H1 (cell line): ENCODE results near the gene SLFN12L. TPM values are rescaled to one million over a fixed set of nuclear protein-coding genes. Genes with fewer than 3 reads are reported as not detected.

Experiments used
- CTCF ChIA-PET: fragments of 300-600 bp; sonication (Branson Sonifier 250); formaldehyde crosslinking; loops from one replicate; lab custom pipeline; 2021; ENCODE audit not compliant: partially characterized antibody; lab: Charles Lee
- POLR2A ChIA-PET: fragments of 300-600 bp; sonication (Branson Sonifier 250); formaldehyde crosslinking; loops from one replicate; lab custom pipeline; 2021; ENCODE audit warnings: inconsistent platforms; ENCODE audit not compliant: partially characterized antibody; lab: Charles Lee
- DNase-seq, 2 experiments: peaks; one replicate each; pipeline versions ENCODE4 v3.0.0 to v3.0.0-alpha.2; 2010 to 2022; ENCODE audit warnings: low spot score in 2 of 2, low read depth in 1 of 2, mixed read lengths in 1 of 2
- FAIRE-seq: peaks from 2 replicates; lab custom pipeline; 2011; peaks lifted over from hg19 to GRCh38; lab: Jason Lieb, UNC
- H2AFZ ChIP-seq: 2 replicates; pipeline ENCODE4 v1.8.1; 2012; ENCODE audit warnings: low read length, inconsistent platforms
- H2AK5ac ChIP-seq: 2 replicates; pipeline ENCODE4 v1.6.1; 2013; ENCODE audit warnings: low read depth, low read length
- H2BK120ac ChIP-seq: replicated peaks from 2 replicates; pipeline ENCODE3; 2013; ENCODE audit warnings: low read depth, low read length, inconsistent platforms
- H2BK12ac ChIP-seq: 2 replicates; pipeline ENCODE4 v1.6.1; 2013; ENCODE audit warnings: low read depth, low read length
- H2BK15ac ChIP-seq: 2 replicates; pipeline ENCODE4 v1.6.1; 2013; ENCODE audit warnings: low read length
- H2BK20ac ChIP-seq: 2 replicates; pipeline ENCODE4 v1.6.1; 2013; ENCODE audit warnings: low read length
- H2BK5ac ChIP-seq: 2 replicates; pipeline ENCODE4 v1.6.1; 2013; ENCODE audit warnings: low read depth, low read length
- H3K14ac ChIP-seq: 2 replicates; pipeline ENCODE4 v1.6.1; 2013; ENCODE audit warnings: inconsistent platforms; ENCODE audit not compliant: insufficient read length
- H3K18ac ChIP-seq: 2 replicates; pipeline ENCODE4 v1.6.1; 2013; ENCODE audit warnings: low read length; ENCODE audit errors: extremely low read depth
- H3K23ac ChIP-seq: 2 replicates; pipeline ENCODE4 v1.6.1; 2013; ENCODE audit warnings: inconsistent platforms; ENCODE audit not compliant: insufficient read length
- H3K23me2 ChIP-seq: 2 replicates; pipeline ENCODE4 v1.6.1; 2013; ENCODE audit warnings: low read depth, low read length
- H3K27ac ChIP-seq: 2 replicates; pipeline ENCODE4 v1.6.1; 2011; ENCODE audit warnings: low read depth, low read length, inconsistent platforms
- H3K27me3 ChIP-seq, 4 experiments: replicated peaks in 1 of 4; 1 replicate in 1 of 4; 2 replicates in 3 of 4; pipeline versions ENCODE4 v1.6.1 to v1.8.1; 2011 to 2013; ENCODE audit warnings: low read length in 3 of 4, mild to moderate bottlenecking in 3 of 4, inconsistent platforms in 2 of 4, mixed read lengths in 2 of 4, moderate library complexity in 1 of 4; ENCODE audit not compliant: control insufficient read depth in 3 of 4, insufficient read depth in 3 of 4; ENCODE audit errors: extremely low read depth in 1 of 4
- H3K36me3 ChIP-seq, 4 experiments: 2 replicates each; pipeline versions ENCODE4 v1.6.1 to v1.8.1; 2011 to 2013; ENCODE audit warnings: mild to moderate bottlenecking in 4 of 4, low read length in 3 of 4, moderate library complexity in 2 of 4, control low read depth in 1 of 4, inconsistent platforms in 1 of 4; ENCODE audit not compliant: insufficient read depth in 4 of 4, control insufficient read depth in 2 of 4
- H3K4ac ChIP-seq: replicated peaks from 2 replicates; pipeline ENCODE3; 2013; ENCODE audit warnings: low read length, low read depth, mixed read lengths, inconsistent platforms; ENCODE audit not compliant: insufficient read length
- H3K4me1 ChIP-seq, 4 experiments: replicated peaks in 1 of 4; 1 replicate in 1 of 4; 2 replicates in 3 of 4; pipeline versions ENCODE4 v1.6.1 to v1.8.1; 2011 to 2013; ENCODE audit warnings: low read length in 3 of 4, inconsistent platforms in 2 of 4, mixed read lengths in 1 of 4; ENCODE audit not compliant: insufficient read depth in 4 of 4, control insufficient read depth in 3 of 4
- H3K4me2 ChIP-seq, 2 experiments: 2 replicates each; pipeline versions ENCODE4 v1.6.1 to v1.8.1; 2011 to 2013; ENCODE audit warnings: low read depth in 2 of 2, low read length in 2 of 2, control low read depth in 1 of 2, inconsistent platforms in 1 of 2, mild to moderate bottlenecking in 1 of 2; ENCODE audit not compliant: insufficient read depth in 1 of 2
- H3K4me3 ChIP-seq, 4 experiments: fragments of 200-600, 300-600 bp in 1 of 4; sonication (generic), shearing (Covaris generic), sonication (Bioruptor Twin) in 1 of 4; 2 replicates each; pipeline versions ENCODE4 v1.5.1 to v1.8.1; 2011 to 2016; ENCODE audit warnings: low read length in 4 of 4, low read depth in 3 of 4, control low read depth in 2 of 4, inconsistent platforms in 2 of 4, mild to moderate bottlenecking in 2 of 4, mixed read lengths in 1 of 4, moderate library complexity in 1 of 4; ENCODE audit not compliant: insufficient read depth in 2 of 4; ENCODE audit errors: extremely low read depth in 1 of 4
- H3K56ac ChIP-seq: replicated peaks from 2 replicates; pipeline ENCODE3; 2013; ENCODE audit warnings: low read depth, mild to moderate bottlenecking, mixed read lengths, low read length, inconsistent platforms; ENCODE audit not compliant: insufficient read length
- H3K79me1 ChIP-seq: 2 replicates; pipeline ENCODE4 v1.6.1; 2013; ENCODE audit warnings: low read depth, low read length, control low read depth
- H3K79me2 ChIP-seq, 2 experiments: 2 replicates each; pipeline versions ENCODE4 v1.6.1 to v1.8.1; 2012 to 2013; ENCODE audit warnings: low read length in 2 of 2, mild to moderate bottlenecking in 2 of 2, inconsistent platforms in 1 of 2; ENCODE audit not compliant: insufficient read depth in 2 of 2, control insufficient read depth in 1 of 2
- H3K9ac ChIP-seq, 4 experiments: replicated peaks in 1 of 4; 1 replicate in 1 of 4; 2 replicates in 3 of 4; pipeline versions ENCODE4 v1.6.1 to v1.8.1; 2011 to 2013; ENCODE audit warnings: low read depth in 3 of 4, low read length in 3 of 4, control low read depth in 2 of 4, mild to moderate bottlenecking in 2 of 4, moderate library complexity in 2 of 4, inconsistent platforms in 1 of 4; ENCODE audit errors: extremely low read depth in 1 of 4
- H3K9me3 ChIP-seq, 2 experiments: 2 replicates each; pipeline versions ENCODE4 v1.6.1 to v1.8.1; 2012 to 2013; ENCODE audit warnings: mild to moderate bottlenecking in 2 of 2, moderate library complexity in 2 of 2, control low read depth in 1 of 2, inconsistent platforms in 1 of 2, low read depth in 1 of 2, low read length in 1 of 2, mixed read lengths in 1 of 2; ENCODE audit not compliant: insufficient read depth in 2 of 2
- H4K20me1 ChIP-seq, 2 experiments: replicated peaks in 1 of 2; 2 replicates each; pipeline versions ENCODE3 to v1.8.1; 2011 to 2013; ENCODE audit warnings: inconsistent platforms in 2 of 2, low read length in 2 of 2, mild to moderate bottlenecking in 1 of 2; ENCODE audit not compliant: insufficient read depth in 2 of 2, control insufficient read depth in 1 of 2
- H4K5ac ChIP-seq: 2 replicates; pipeline ENCODE4 v1.6.1; 2013; ENCODE audit warnings: low read length, low read depth, mixed read lengths, inconsistent platforms; ENCODE audit not compliant: insufficient read length
- H4K8ac ChIP-seq: 2 replicates; pipeline ENCODE4 v1.8.0; 2013; ENCODE audit warnings: mild to moderate bottlenecking, moderate library complexity, low read length, inconsistent platforms; ENCODE audit not compliant: insufficient read depth; ENCODE audit errors: extremely low read depth
- H4K91ac ChIP-seq: replicated peaks from 2 replicates; pipeline ENCODE3; 2013; ENCODE audit warnings: low read length, mixed read lengths, inconsistent platforms; ENCODE audit not compliant: insufficient read length
- BCL11A ChIP-seq, 2 experiments: IDR thresholded peaks; one replicate each; pipeline ENCODE4 v1.6.1; 2011; ENCODE audit warnings: low read depth in 2 of 2, low read length in 2 of 2, mild to moderate bottlenecking in 2 of 2
- CEBPB ChIP-seq: IDR thresholded peaks from 2 replicates; pipeline ENCODE4 v1.6.1; 2012; ENCODE audit warnings: low read depth, low read length
- WGBS, 2 experiments: shearing (Covaris generic) in 1 of 2; methylation state at CpG; one replicate each; pipeline versions ENCODE4 v1.1.6 to v1.1.7; 2013 to 2015; ENCODE audit warnings: low lambda C conversion rate in 2 of 2, mixed read lengths in 2 of 2, inconsistent platforms in 1 of 2, low coverage in 1 of 2, missing lambda C conversion rate in 1 of 2; ENCODE audit not compliant: insufficient replicate concordance in 2 of 2, insufficient coverage in 1 of 2, insufficient read length in 1 of 2; ENCODE audit errors: extremely low coverage in 1 of 2, missing lambda C conversion rate in 1 of 2; 5-methylcytosine and 5-hydroxymethylcytosine counted together
- polyA plus RNA-seq, 7 experiments: library from polyadenylated mRNA; depleted of rRNA in 3 of 7; stranded (reverse) in 5 of 7; unstranded in 2 of 7; fragments of >200 nt in 5 of 7; fragments of 200-250 nt in 2 of 7; gene quantifications; 1 replicate in 5 of 7; 2 replicates in 1 of 7; 4 replicates in 1 of 7; pipeline versions ENCODE4 v1.2.1 to v1.2.3, GENCODE V29; 2011 to 2013; ENCODE audit warnings: missing spikeins in 2 of 7, mixed read lengths in 2 of 7
- total RNA-seq: library from RNA; stranded (reverse); fragmentation: NEBNext Ultra II Directional; extraction: Animal tissue kit (Norgen Biotek cat#: 25700); gene quantifications from 2 replicates; pipeline ENCODE4 v1.2.1, GENCODE V29; 2021

SLFN12L gene
- total and polyA plus RNA-seq, 2 of the 8 experiments (the other 6 are each of a cell fraction or from before 2014, with no cell fraction given), result not detected

DNA sequence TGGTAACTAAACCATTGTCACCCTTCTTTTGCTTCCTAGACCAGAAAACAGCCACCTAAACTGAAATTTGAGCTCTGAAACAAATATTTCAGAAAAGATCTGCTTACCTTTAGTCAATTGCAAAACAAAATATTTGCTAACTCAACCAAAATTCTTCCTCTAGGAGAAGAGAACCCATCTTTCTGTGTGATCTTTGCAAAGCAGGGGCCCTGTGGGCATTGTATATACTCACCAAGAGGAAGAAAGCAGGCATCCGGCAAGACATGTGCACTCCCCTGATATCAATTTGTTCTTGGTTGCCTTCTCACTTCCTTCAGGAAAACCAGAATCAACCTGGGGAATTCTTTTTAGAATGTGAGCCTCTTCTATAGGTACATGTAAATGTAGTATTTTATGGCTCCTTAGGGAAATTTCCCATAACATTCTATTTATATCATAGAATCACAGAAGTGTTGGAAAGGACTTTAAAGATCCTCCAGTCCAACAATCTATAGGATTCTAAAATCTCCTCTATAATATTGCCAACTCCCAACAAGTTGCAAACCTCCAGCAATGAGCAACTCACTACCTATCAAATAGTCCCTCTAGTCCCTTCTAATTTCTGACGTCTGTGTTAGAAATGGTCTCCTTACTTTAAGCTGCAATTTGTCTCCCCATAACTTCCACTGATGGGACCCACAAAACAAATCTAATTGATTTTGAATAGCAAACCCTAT, 22.2 kb upstream of the SLFN12L start:
- Histone ChIP-seq H3K36me3 (no peaks in the 10 kb centered on the region), H3K4ac (no peak overlapping the region), H3K9me3 (no peaks in the 10 kb centered on the region), H2BK12ac (no peak overlapping the region), H3K14ac (no peak overlapping the region), H3K56ac (no peak overlapping the region), H2BK20ac (no peak overlapping the region), H3K27ac (no peak overlapping the region), H3K4me1 (no peaks in the 10 kb centered on the region), H2AK5ac (no peak overlapping the region), H4K8ac (no peak overlapping the region), H3K23ac (no peak overlapping the region), H3K79me1 (no peaks in the 10 kb centered on the region), H2BK120ac (no peak overlapping the region), H2BK15ac (no peak overlapping the region), H3K4me2 (no peak overlapping the region), H3K4me3 (no peak overlapping the region), H3K27me3 (no peaks in the 10 kb centered on the region; a peak in 1 of 7 replicates), H3K23me2 (no peaks in the 10 kb centered on the region), H3K79me2 (no peaks in the 10 kb centered on the region), H3K18ac (no peak overlapping the region), H2BK5ac (no peak overlapping the region), H4K20me1 (no peaks in the 10 kb centered on the region), H3K9ac (no peak overlapping the region), H2AFZ (no peak overlapping the region), H4K5ac (no peak overlapping the region), H4K91ac (no peak overlapping the region)
- DNase-seq, result no peak
- 75% methylated on average over 2 of the region's 2 CpGs; no CpG with 5 or more reads in 1 of the 2 experiments for WGBS, 2 experiments
- ChIA-PET CTCF (interaction anchor here (0.7 to 1.2 kb wide), 3 partner anchors 8 to 349 kb away, joined by 3 to 4 read pairs (median 4); no protein-coding TSS in a partner anchor), POLR2A (interaction anchor here (1.1 kb wide), 1 partner anchor 9 kb away, joined by 3 read pairs; no protein-coding TSS in a partner anchor)
- no peak for FAIRE-seq
- TF ChIP-seq CEBPB, result no peak
- no peak for TF ChIP-seq BCL11A (IDR thresholded peaks at IDR 0.05; ENCODE audit: low read depth in 2 of 2, low read length in 2 of 2)
